ENCODE results near the gene OAS3. TPM values are rescaled to one million over a fixed set of nuclear protein-coding genes. Genes with fewer than 3 reads are reported as not detected.

The OAS3 gene
- total and polyA plus RNA-seq, 10 of the 15 experiments (the other 5 are each of a cell fraction or from before 2014, with no cell fraction given): 5.1 to 107 (median 18.0) TPM

DNA sequence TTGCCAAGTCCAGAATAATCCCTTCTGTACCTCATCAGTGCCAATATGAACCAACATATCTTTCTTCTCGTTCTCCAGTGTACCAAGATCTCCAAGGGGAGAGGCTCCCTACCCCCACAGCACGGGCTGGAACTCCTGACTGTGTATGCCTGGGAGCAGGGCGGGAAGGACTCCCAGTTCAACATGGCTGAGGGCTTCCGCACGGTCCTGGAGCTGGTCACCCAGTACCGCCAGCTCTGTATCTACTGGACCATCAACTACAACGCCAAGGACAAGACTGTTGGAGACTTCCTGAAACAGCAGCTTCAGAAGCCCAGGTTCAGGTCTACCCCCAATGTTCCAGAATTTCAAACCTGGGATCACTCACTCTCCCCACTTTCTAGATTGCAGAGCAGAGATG, 29.6 kb downstream of the OAS3 start:
- no peaks in the 10 kb centered on the region for H3K27me3 ChIP-seq (replicated peaks in 1 of 2; ENCODE audit: control insufficient read depth in 2 of 2, insufficient read depth in 2 of 2, low read length in 1 of 2)
- POLR2A ChIA-PET: interaction anchor here (1.1 kb wide), 1 partner anchor 10 kb away, joined by 4 read pairs; no protein-coding TSS in a partner anchor
- intact Hi-C loops (cut with micrococcal nuclease; ENCODE audit: unreplicated experiment): no loop called here
- RAD21 ChIA-PET (ENCODE audit: unreplicated experiment): no interaction called here
- SMC1A ChIA-PET (ENCODE audit: uncharacterized antibody, unreplicated experiment): interaction anchor here (1.5 kb wide), 1 partner anchor 25 kb away, joined by 3 read pairs; no protein-coding TSS in a partner anchor
- no peaks in the 10 kb centered on the region for H3K79me2 ChIP-seq (ENCODE audit: control insufficient read depth, insufficient read depth, low read length)
- H3K9me3 ChIP-seq (replicated peaks; ENCODE audit: control insufficient read depth, insufficient read depth, low read length): no peaks in the 10 kb centered on the region
- no peak overlapping the region for H2AFZ ChIP-seq (ENCODE audit: control insufficient read depth, low read depth, low read length)
- CTCF ChIA-PET: no interaction called here
- no TSS peak for BruUV-seq (replicated peaks)
- in situ Hi-C loops (cut with MboI): no loop called here
- H3K4me1 ChIP-seq (ENCODE audit: control insufficient read depth, insufficient read depth, low read length): no peaks in the 10 kb centered on the region
- 75% methylated on average over 7 of the region's 7 CpGs for WGBS (ENCODE audit: insufficient coverage, insufficient replicate concordance, low lambda C conversion rate, missing lambda C conversion rate)
- H3K36me3 ChIP-seq (ENCODE audit: control insufficient read depth in 2 of 2, insufficient read depth in 2 of 2, low read length in 1 of 2): peaks cover 15 to 17% of the 10 kb centered on the region in 2 experiments
- TF ChIP-seq CREM (IDR thresholded peaks at IDR 0.05; ENCODE audit: low read depth) (no peak), NRF1 (conservative IDR thresholded peaks at IDR 0.05; ENCODE audit: low read depth, low read length) (no peak), ZBTB11 (CRISPR knock-in tag; IDR thresholded peaks at IDR 0.05) (no peak), SMARCA5 (IDR thresholded peaks at IDR 0.05) (no peak), NR2C2 (IDR thresholded peaks at IDR 0.05; ENCODE audit: borderline replicate concordance, control insufficient read depth, insufficient read length, low read depth) (no peak), TARDBP (IDR thresholded peaks at IDR 0.05; ENCODE audit: borderline replicate concordance) (no peak), ATF2 (IDR thresholded peaks at IDR 0.05; ENCODE audit: low read length) (no peak), EZH2 (IDR thresholded peaks at IDR 0.05; ENCODE audit: borderline replicate concordance, control insufficient read depth, low read depth, low read length) (no peak), WRNIP1 (IDR thresholded peaks at IDR 0.05; ENCODE audit: borderline replicate concordance, low read depth, low read length) (no peak), JUND (IDR thresholded peaks at IDR 0.05; ENCODE audit: low read depth, low read length) (no peak)
- DNase-seq (ENCODE audit: low read depth, low spot score): no peak
- no peak overlapping the region for H3K9ac ChIP-seq (ENCODE audit: control insufficient read depth, insufficient read depth, low read length)
- H4K20me1 ChIP-seq (ENCODE audit: control insufficient read depth, insufficient read depth): no peaks in the 10 kb centered on the region
- no peak overlapping the region for H3K27ac ChIP-seq (ENCODE audit: control insufficient read depth, insufficient read depth)
- H3K4me3 ChIP-seq: no peak overlapping the region
- no peak for FAIRE-seq
- no peak for ATAC-seq
- no peak overlapping the region for H3K4me2 ChIP-seq (ENCODE audit: control insufficient read depth, insufficient read depth)
